ENCODE measurements around the gene FES.

- TF ChIP-seq POLR2A (IDR thresholded peaks at IDR 0.05; ENCODE audit: low read depth, low read length) (no peak), TAF1 (IDR thresholded peaks at IDR 0.05; ENCODE audit: borderline replicate concordance, low read depth, low read length) (no peak), POLR2AphosphoS5 (IDR thresholded peaks at IDR 0.05; ENCODE audit: low read depth, low read length) (no peak)
Measured at GRCh38 chr15:90869140-90869541, 15.2 kb upstream of the FES start.
